ENCODE measurements around the gene PLA2G4D. TPM values are rescaled to one million over a fixed set of nuclear protein-coding genes. Genes with fewer than 3 reads are reported as not detected.

PLA2G4D gene
- not detected in 2 replicates for total RNA-seq

GRCh38 chr15:42094512-42094963, at the start of gene PLA2G4D:
Gene PLA2G4D, minus strand, starts transcription at chr15:42094562. Its CDS starts 103 bp downstream, at chr15:42094459.

DNA sequence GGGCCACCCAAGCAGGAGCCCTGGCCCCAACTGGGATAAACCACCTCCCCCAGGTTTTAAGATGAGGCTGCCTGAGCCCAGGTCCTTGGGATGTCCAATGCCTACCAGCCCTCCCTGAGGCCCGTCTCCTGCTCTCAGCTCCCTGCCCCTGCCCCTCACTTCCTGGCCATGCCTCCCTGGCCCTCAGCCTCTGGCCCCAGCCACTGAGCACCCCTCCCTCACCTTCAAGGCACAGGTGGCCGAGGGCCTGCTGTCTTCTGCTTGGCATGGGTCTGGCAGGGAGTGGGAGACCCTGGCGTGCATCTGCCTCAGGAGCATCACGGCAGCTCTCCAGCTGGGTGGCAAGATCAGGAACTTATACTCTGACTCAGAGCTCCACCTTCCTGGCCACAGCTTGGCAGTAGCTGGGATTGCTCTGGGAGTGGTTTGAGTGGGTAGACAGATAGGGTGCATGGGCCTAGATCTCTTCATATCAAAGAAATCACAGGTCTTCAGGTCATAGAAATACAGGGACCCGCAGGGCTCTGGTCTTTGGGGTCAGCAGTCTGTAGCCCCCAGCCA, 73.6 kb downstream of the PLA2G4D start, which contains the start of gene PLA2G4E:
Gene PLA2G4E (minus strand): TSS at position 330 of the 561 bp plus-strand sequence. CDS start 12 bp downstream, at position 318.

Other genes starting within 250 kb of the PLA2G4D start
- under 0.01 and 0.11 TPM in 2 replicates for gene SPTBN5, start 200.5 kb downstream of the PLA2G4D start, total RNA-seq
- 21.9 and 28.0 TPM in 2 replicates for gene EHD4, start 122.0 kb downstream of the PLA2G4D start, total RNA-seq
- gene PLA2G4E, start 73.5 kb downstream of the PLA2G4D start, total RNA-seq: not detected in 2 replicates
- gene PLA2G4F, start 62.1 kb upstream of the PLA2G4D start, total RNA-seq: 0.12 TPM in 1 of 2 replicates, not detected in the other
- gene VPS39, start 113.7 kb upstream of the PLA2G4D start, total RNA-seq: 50.1 and 61.4 TPM in 2 replicates
- gene GANC, start 178.6 kb upstream of the PLA2G4D start, total RNA-seq: 19.5 and 19.9 TPM in 2 replicates
- gene TMEM87A, start 178.9 kb upstream of the PLA2G4D start, total RNA-seq: 62.4 and 68.0 TPM in 2 replicates